ENCODE measurements around the gene ERCC6. TPM values are rescaled to one million over a fixed set of nuclear protein-coding genes. Genes with fewer than 3 reads are reported as not detected.

Gene ERCC6
- total RNA-seq, 1 experiment from 2014 or later: 36.7 TPM

GRCh38 chr10:49577182-49577925, 38.4 kb upstream of the ERCC6 start:
- TF ChIP-seq CTCF (conservative IDR thresholded peaks at IDR 0.05; ENCODE audit: low read depth, low read length): no peak
- TF ChIP-seq EZH2phosphoT487 (IDR thresholded peaks at IDR 0.05; ENCODE audit: borderline replicate concordance, low read length): no peak
- TF ChIP-seq EZH2 (IDR thresholded peaks at IDR 0.05; ENCODE audit: low read length, unreplicated experiment): no peak
- Histone ChIP-seq H3K9ac (ENCODE audit: low read length) (no peak overlapping the region), H3K4me3 (ENCODE audit: low read length) (no peak overlapping the region), H3K9me2 (replicated peaks; ENCODE audit: low read length) (no peaks in the 10 kb centered on the region), H3K36me3 (ENCODE audit: low read depth, low read length) (no peaks in the 10 kb centered on the region), H4K20me1 (ENCODE audit: low read length) (no peaks in the 10 kb centered on the region), H3K9me3 (ENCODE audit: low read length) (no peaks in the 10 kb centered on the region), H3K4me1 (ENCODE audit: insufficient read depth, low read length) (peaks cover 5% of the 10 kb centered on the region; the same call in 1 of the 2 replicates), H2AFZ (ENCODE audit: low read length) (no peak overlapping the region), H3K79me2 (ENCODE audit: low read length) (no peaks in the 10 kb centered on the region), H3K27ac (ENCODE audit: low read length) (no peak overlapping the region), H3K4me2 (ENCODE audit: low read length) (no peak overlapping the region), H3K27me3 (ENCODE audit: low read length) (no peaks in the 10 kb centered on the region), H3F3A (ENCODE audit: low read length, unreplicated experiment) (no peaks in the 10 kb centered on the region)
- CTCF ChIA-PET: interaction anchor here (0.5 kb wide), 1 partner anchor 16 kb away, joined by 4 read pairs; no protein-coding TSS in a partner anchor
- no peak for DNase-seq
- no peak for ATAC-seq
- BruUV-seq (replicated peaks): no TSS peak
- intact Hi-C loops (cut with micrococcal nuclease): no loop called here
- POLR2A ChIA-PET (ENCODE audit: unreplicated experiment): no interaction called here

GRCh38 chr10:49575489-49576072, 36.7 kb upstream of the ERCC6 start:
- ChIA-PET POLR2A (ENCODE audit: unreplicated experiment) (no interaction called here), CTCF (no interaction called here)
- H3K27me3 ChIP-seq (ENCODE audit: low read length): no peaks in the 10 kb centered on the region
- peaks cover 5% of the 10 kb centered on the region; the same call in 1 of the 2 replicates for H3K4me1 ChIP-seq (ENCODE audit: insufficient read depth, low read length)
- H2AFZ ChIP-seq (ENCODE audit: low read length): no peak overlapping the region
- H3K9ac ChIP-seq (ENCODE audit: low read length): no peak overlapping the region
- H3K27ac ChIP-seq (ENCODE audit: low read length): no peak overlapping the region
- no peaks in the 10 kb centered on the region for H3F3A ChIP-seq (ENCODE audit: low read length, unreplicated experiment)
- H3K4me2 ChIP-seq (ENCODE audit: low read length): no peak overlapping the region
- H4K20me1 ChIP-seq (ENCODE audit: low read length): no peaks in the 10 kb centered on the region
- no peaks in the 10 kb centered on the region for H3K36me3 ChIP-seq (ENCODE audit: low read depth, low read length)
- no TSS peak for BruUV-seq (replicated peaks)
- peaks cover 3% of the 10 kb centered on the region; the same call in 1 of the 2 replicates for H3K9me2 ChIP-seq (replicated peaks; ENCODE audit: low read length)
- H3K9me3 ChIP-seq (ENCODE audit: low read length): no peaks in the 10 kb centered on the region
- H3K79me2 ChIP-seq (ENCODE audit: low read length): no peaks in the 10 kb centered on the region
- intact Hi-C loops (cut with micrococcal nuclease): no loop called here
- TF ChIP-seq CTCF (conservative IDR thresholded peaks at IDR 0.05; ENCODE audit: low read depth, low read length) (no peak), EZH2 (IDR thresholded peaks at IDR 0.05; ENCODE audit: low read length, unreplicated experiment) (no peak), EZH2phosphoT487 (IDR thresholded peaks at IDR 0.05; ENCODE audit: borderline replicate concordance, low read length) (no peak)
- DNase-seq (no peak), ATAC-seq (no peak)
- no peak overlapping the region for H3K4me3 ChIP-seq (ENCODE audit: low read length)

All from PC-3 (cell line).